Activated CD4-positive, alpha-beta T cell treated with anti-CD3 and anti-CD28 coated beads for 36 hours (primary cell): Measurements from ENCODE around the gene SLC38A3. TPM values are rescaled to one million over a fixed set of nuclear protein-coding genes. Genes with fewer than 3 reads are reported as not detected.
A peak's percentile ranks its signal among the peaks of the same experiment; 100 is the strongest.

Experiments
- ATAC-seq: fragments of 200-7000 bp; cut with Tn5 transposase; one replicate; pipeline ENCODE4 v1.10.0; 2021; ENCODE audit warnings: mild to moderate bottlenecking, moderate library complexity
- CTCF ChIA-PET: fragments of 350-600 bp; sonication (Branson Sonifier 250); formaldehyde crosslinking; loops from one replicate; lab custom pipeline; 2021; ENCODE audit warnings: antibody characterized with exemption; lab: Charles Lee
- POLR2A ChIA-PET: fragments of 350-600 bp; sonication (Branson Sonifier 250); formaldehyde crosslinking; loops from one replicate; lab custom pipeline; 2021; ENCODE audit warnings: antibody characterized with exemption, inconsistent platforms; lab: Charles Lee
- DNase-seq: peaks from one replicate; pipeline ENCODE4 v3.0.0-alpha.2; 2020
- H3K27ac Mint-ChIP-seq: one replicate; pipeline ENCODE4 v1.8.0; 2021; ENCODE audit warnings: mixed read lengths
- H3K27me3 Mint-ChIP-seq: one replicate; pipeline ENCODE4 v1.8.0; 2021; ENCODE audit warnings: mixed read lengths
- H3K36me3 Mint-ChIP-seq: one replicate; pipeline ENCODE4 v1.8.0; 2021; ENCODE audit warnings: low read depth, mixed read lengths
- H3K4me1 Mint-ChIP-seq: one replicate; pipeline ENCODE4 v1.8.0; 2021; ENCODE audit warnings: mixed read lengths
- H3K4me3 Mint-ChIP-seq: one replicate; pipeline ENCODE4 v1.8.0; 2021; ENCODE audit warnings: mild to moderate bottlenecking, moderate library complexity, mixed read lengths
- H3K9me3 Mint-ChIP-seq: one replicate; pipeline ENCODE4 v1.8.0; 2021; ENCODE audit warnings: low read depth, mixed read lengths
- intact Hi-C, 2 experiments: fragments of 100-400 bp; cut with DNase I in 1 of 2; cut with micrococcal nuclease in 1 of 2; formaldehyde crosslinking; loops; one replicate each; pipeline versions ENCODE4 v1.14.2 to v1.15.1; 2022 to 2024; cut with DNase I, micrococcal nuclease
- total RNA-seq, 2 experiments: library from RNA; stranded (reverse); gene quantifications; one replicate each; pipeline ENCODE4 v1.2.3, GENCODE V29; 2021

SLC38A3 gene
- total RNA-seq, 2 experiments from 2014 or later: 0.12 TPM; not detected in 1

GRCh38 chr3:50182533-50183099 lies 22.5 kb upstream of the SLC38A3 start:
- intact Hi-C loops: no loop called here
- ChIA-PET POLR2A (interaction anchor here (0.6 to 0.7 kb wide), 2 partner anchors 36 to 888 kb away, joined by 3 read pairs; no protein-coding TSS in a partner anchor), CTCF (interaction anchor here (0.7 to 1.6 kb wide), 3 partner anchors 12 to 13 kb away, joined by 3 to 6 read pairs (median 4); no protein-coding TSS in a partner anchor)
- Mint-ChIP-seq H3K36me3 (no peaks in the 10 kb centered on the region), H3K27me3 (no peaks in the 10 kb centered on the region), H3K27ac (no peak overlapping the region), H3K9me3 (no peaks in the 10 kb centered on the region), H3K4me3 (no peak overlapping the region), H3K4me1 (no peaks in the 10 kb centered on the region)
- no peak for ATAC-seq
- DNase-seq: no peak

GRCh38 chr3:50183755-50184154 lies 21.3 kb upstream of the SLC38A3 start:
- ATAC-seq: no peak
- ChIA-PET CTCF (interaction anchor here (0.7 to 1.6 kb wide), 3 partner anchors 8 to 42 kb away, joined by 3 to 6 read pairs (median 3); no protein-coding TSS in a partner anchor), POLR2A (no interaction called here)
- no peaks in the 10 kb centered on the region for H3K36me3 Mint-ChIP-seq
- no peak overlapping the region for H3K4me3 Mint-ChIP-seq
- intact Hi-C loops: no loop called here
- H3K9me3 Mint-ChIP-seq: no peaks in the 10 kb centered on the region
- no peaks in the 10 kb centered on the region for H3K4me1 Mint-ChIP-seq
- no peaks in the 10 kb centered on the region for H3K27me3 Mint-ChIP-seq
- DNase-seq: no peak
- no peak overlapping the region for H3K27ac Mint-ChIP-seq

DNA sequence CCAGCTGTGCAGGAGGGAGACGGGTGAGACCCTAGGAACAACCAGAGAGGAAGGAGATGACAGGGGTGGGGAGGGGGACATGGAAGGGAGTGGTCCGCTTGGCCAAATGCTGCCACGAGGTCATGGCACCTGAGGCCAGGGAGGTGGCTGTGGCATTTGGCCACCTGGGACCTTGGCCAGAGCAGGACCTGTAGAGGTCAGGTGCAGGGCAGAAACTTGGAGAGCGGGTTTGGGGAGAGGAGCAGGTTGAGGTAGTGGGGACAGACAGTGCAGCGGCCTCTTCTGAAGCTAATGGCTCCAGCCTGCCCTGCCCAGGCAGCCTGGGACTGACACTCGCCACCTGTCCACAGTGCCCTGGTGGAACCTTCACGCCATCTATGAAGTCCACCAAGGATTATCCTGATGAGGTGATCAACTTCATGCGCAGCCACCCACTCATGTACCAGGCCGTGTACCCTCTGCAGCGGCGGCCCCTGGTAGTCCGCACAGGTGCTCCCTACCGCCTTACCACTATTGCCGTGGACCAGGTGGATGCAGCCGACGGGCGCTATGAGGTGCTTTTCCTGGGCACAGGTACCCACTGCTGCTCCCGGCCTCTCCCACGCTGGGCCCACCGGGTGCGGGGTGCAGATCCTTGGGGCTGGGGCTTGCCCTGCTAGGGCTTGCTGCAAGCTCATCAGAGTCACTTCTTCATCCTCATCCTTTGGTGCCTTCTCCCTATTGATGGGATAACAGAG lies 20.7 kb upstream of the SLC38A3 start:
- POLR2A ChIA-PET: no interaction called here
- H3K36me3 Mint-ChIP-seq: no peaks in the 10 kb centered on the region

GRCh38 chr3:50185230-50185629 lies 19.8 kb upstream of the SLC38A3 start:
- Mint-ChIP-seq H3K4me1 (no peaks in the 10 kb centered on the region), H3K4me3 (no peak overlapping the region), H3K27me3 (no peaks in the 10 kb centered on the region), H3K9me3 (no peaks in the 10 kb centered on the region), H3K36me3 (no peaks in the 10 kb centered on the region), H3K27ac (no peak overlapping the region)
- ATAC-seq (no peak), DNase-seq (no peak)
- ChIA-PET CTCF (interaction anchor here (0.6 kb wide), 1 partner anchor 63 kb away, joined by 3 read pairs; no protein-coding TSS in a partner anchor), POLR2A (no interaction called here)
- intact Hi-C loops: no loop called here

More for the DNA sequence above, 20.7 kb upstream of the SLC38A3 start:
- Mint-ChIP-seq H3K4me3 (no peak overlapping the region), H3K4me1 (no peaks in the 10 kb centered on the region), H3K27ac (no peak overlapping the region), H3K27me3 (no peaks in the 10 kb centered on the region), H3K9me3 (no peaks in the 10 kb centered on the region)
- intact Hi-C loops: no loop called here
- CTCF ChIA-PET: interaction anchor here (0.6 to 1.6 kb wide), 3 partner anchors 8 to 62 kb away, joined by 3 to 6 read pairs (median 3); no protein-coding TSS in a partner anchor
- ATAC-seq (no peak), DNase-seq (no peak)

- H3K27ac Mint-ChIP-seq: no peak overlapping the region
- CTCF ChIA-PET: no interaction called here
- H3K4me1 Mint-ChIP-seq: no peaks in the 10 kb centered on the region
- DNase-seq: no peak
- H3K36me3 Mint-ChIP-seq: no peaks in the 10 kb centered on the region
- H3K9me3 Mint-ChIP-seq: no peaks in the 10 kb centered on the region
- H3K4me3 Mint-ChIP-seq: no peak overlapping the region
- intact Hi-C loops: no loop called here
- POLR2A ChIA-PET: no interaction called here
- H3K27me3 Mint-ChIP-seq: no peaks in the 10 kb centered on the region
- ATAC-seq: no peak
These were observed 19.0 kb upstream of the SLC38A3 start for GRCh38 chr3:50186096-50186495.

GRCh38 chr3:50187750-50188149 lies 17.3 kb upstream of the SLC38A3 start:
- no peaks in the 10 kb centered on the region for H3K36me3 Mint-ChIP-seq
- no peak for ATAC-seq
- H3K27me3 Mint-ChIP-seq: peaks cover 2% of the 10 kb centered on the region
- CTCF ChIA-PET: interaction anchor here (0.6 to 1.1 kb wide), 2 partner anchors 38 to 95 kb away, joined by 3 to 4 read pairs; no protein-coding TSS in a partner anchor
- intact Hi-C loops: loop anchor here (2.0 kb wide), 2 partner anchors 31 to 385 kb away; partner anchors contain the start of gene INKA1 (in 1 of the 2)
- POLR2A ChIA-PET: no interaction called here
- no peak overlapping the region for H3K4me3 Mint-ChIP-seq
- H3K27ac Mint-ChIP-seq: no peak overlapping the region
- DNase-seq: no peak
- H3K4me1 Mint-ChIP-seq: no peaks in the 10 kb centered on the region
- H3K9me3 Mint-ChIP-seq: no peaks in the 10 kb centered on the region

DNA sequence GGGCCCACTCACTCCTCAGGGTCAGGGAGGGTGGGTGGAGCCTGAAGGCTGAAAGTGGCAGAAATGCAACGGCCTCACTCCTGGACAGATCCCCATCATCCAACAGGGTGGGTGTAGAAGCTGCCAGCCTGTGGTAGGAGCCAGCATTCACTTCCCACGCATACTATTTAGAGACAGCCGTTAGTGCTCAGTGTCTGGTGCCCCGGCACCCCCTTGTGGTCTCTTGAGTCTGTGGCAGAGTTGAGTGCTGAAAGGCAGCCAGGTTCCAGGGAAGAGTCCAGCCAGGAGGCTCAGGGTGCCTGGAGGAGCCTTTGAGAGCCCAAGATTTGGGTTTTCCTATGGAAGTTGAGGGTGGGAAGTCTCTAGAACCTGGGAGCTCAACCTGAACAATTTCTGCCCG lies 15.8 kb upstream of the SLC38A3 start:
- no peak overlapping the region for H3K27ac Mint-ChIP-seq
- intact Hi-C loops: loop anchor here (1.0 to 2.0 kb wide), 3 partner anchors 32 to 386 kb away; partner anchors contain the start of gene INKA1 (in 1 of the 2)
- H3K4me3 Mint-ChIP-seq: no peak overlapping the region
- ATAC-seq: peak; percentile 62
- H3K9me3 Mint-ChIP-seq: no peaks in the 10 kb centered on the region
- DNase-seq: peak; percentile 73
- H3K27me3 Mint-ChIP-seq: peaks cover 9% of the 10 kb centered on the region
- H3K4me1 Mint-ChIP-seq: peaks cover 5% of the 10 kb centered on the region
- H3K36me3 Mint-ChIP-seq: no peaks in the 10 kb centered on the region
- ChIA-PET POLR2A (interaction anchor here (0.6 kb wide), 1 partner anchor 54 kb away, joined by 3 read pairs; no protein-coding TSS in a partner anchor), CTCF (interaction anchor here (1.0 to 3.6 kb wide), 4 partner anchors 37 to 69 kb away, joined by 3 to 17 read pairs (median 4); no protein-coding TSS in a partner anchor)

- CTCF ChIA-PET: interaction anchor here (0.6 to 3.6 kb wide), 3 partner anchors 36 to 117 kb away, joined by 3 to 34 read pairs (median 17); no protein-coding TSS in a partner anchor
- H3K4me3 Mint-ChIP-seq: no peak overlapping the region
- DNase-seq: no peak
- H3K27me3 Mint-ChIP-seq: peaks cover 12% of the 10 kb centered on the region
- peaks cover 12% of the 10 kb centered on the region for H3K4me1 Mint-ChIP-seq
- H3K36me3 Mint-ChIP-seq: no peaks in the 10 kb centered on the region
- no peak for ATAC-seq
- no peak overlapping the region for H3K27ac Mint-ChIP-seq
- intact Hi-C loops: loop anchor here (1.0 to 2.0 kb wide), 3 partner anchors 33 to 387 kb away; partner anchors contain the start of gene INKA1 (in 1 of the 2)
- POLR2A ChIA-PET: interaction anchor here (0.6 kb wide), 1 partner anchor 53 kb away, joined by 3 read pairs; no protein-coding TSS in a partner anchor
- no peaks in the 10 kb centered on the region for H3K9me3 Mint-ChIP-seq
These were observed 15.1 kb upstream of the SLC38A3 start for GRCh38 chr3:50189989-50190388.

GRCh38 chr3:50190936-50191660 lies 14.0 kb upstream of the SLC38A3 start, which contains the start of gene GNAT1:
Gene GNAT1 (plus strand): TSS chr3:50191610. CDS start chr3:50191726, 116 bp downstream.
- no peak within 1 kb of the TSS for H3K4me3 Mint-ChIP-seq
- intact Hi-C loops: no loop called here
- ChIA-PET POLR2A (no interaction called here), CTCF (interaction anchor here (0.6 to 3.6 kb wide), 10 partner anchors 34 to 119 kb away, joined by 3 to 34 read pairs (median 4); no protein-coding TSS in a partner anchor)
- DNase-seq (no peak), ATAC-seq (no peak)
- no peaks in the 10 kb centered on the region for H3K9me3 Mint-ChIP-seq
- peaks cover 13% of the 10 kb centered on the region for H3K4me1 Mint-ChIP-seq
- H3K27me3 Mint-ChIP-seq: peaks cover 12% of the 10 kb centered on the region
- no peaks in the 10 kb centered on the region for H3K36me3 Mint-ChIP-seq
- no peak within 1 kb of the TSS for H3K27ac Mint-ChIP-seq

DNA sequence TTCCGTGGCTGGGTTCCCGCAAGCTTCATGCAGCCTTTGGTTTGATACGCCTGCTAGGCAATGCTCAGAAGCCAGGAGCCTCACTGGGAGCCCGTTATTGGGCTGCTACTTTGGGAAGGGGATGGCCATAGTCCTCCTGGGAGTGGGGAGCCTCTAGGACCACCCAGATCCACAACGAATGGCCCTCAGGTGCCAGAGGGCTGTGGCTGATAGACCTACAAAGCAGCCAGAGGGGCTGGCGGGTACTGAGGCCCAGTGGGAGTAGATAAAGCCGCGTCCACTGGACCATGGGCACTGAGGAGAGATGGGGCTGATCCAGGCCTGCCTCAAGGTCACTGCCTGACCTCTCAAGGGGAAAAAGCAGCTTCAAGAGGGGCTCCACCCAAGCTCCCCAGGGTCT lies 12.9 kb upstream of the SLC38A3 start:
- POLR2A ChIA-PET: no interaction called here
- Mint-ChIP-seq H3K9me3 (no peaks in the 10 kb centered on the region), H3K27me3 (peaks cover 12% of the 10 kb centered on the region), H3K4me1 (peaks cover 13% of the 10 kb centered on the region), H3K27ac (no peak overlapping the region), H3K4me3 (no peak overlapping the region), H3K36me3 (no peaks in the 10 kb centered on the region)
- intact Hi-C loops: no loop called here
- ATAC-seq (no peak), DNase-seq (no peak)
- CTCF ChIA-PET: interaction anchor here (0.7 to 3.6 kb wide), 23 partner anchors 8 to 132 kb away, joined by 3 to 34 read pairs (median 4); no protein-coding TSS in a partner anchor
